ENCODE results near the gene ISLR2.

ISLR2 gene

DNA sequence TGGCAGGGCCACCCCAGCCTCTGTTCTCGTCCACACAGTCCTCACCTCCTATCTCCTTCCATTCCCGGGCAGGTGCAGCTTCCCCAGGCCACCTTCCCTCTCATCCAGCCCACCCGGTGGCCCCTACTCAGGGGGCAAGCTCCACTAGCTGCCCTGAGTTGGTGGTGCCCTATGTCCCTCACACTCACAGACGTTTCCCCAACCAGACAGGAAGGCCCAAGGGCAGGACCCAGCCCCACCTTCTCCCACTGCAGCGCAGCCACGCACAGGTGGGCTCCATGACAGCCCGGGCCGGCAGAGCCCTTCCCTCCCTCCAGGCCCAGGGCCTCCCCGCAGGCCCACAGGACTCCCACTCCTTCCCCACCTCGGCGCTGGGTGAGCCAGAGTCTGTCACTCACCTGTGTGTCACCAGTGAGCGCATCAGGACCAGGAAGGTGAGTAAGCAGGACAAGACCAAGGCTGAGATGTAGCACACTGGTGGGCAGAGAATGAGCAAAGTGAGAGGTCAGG, 54.3 kb downstream of the ISLR2 start:
- H4K20me1 ChIP-seq (ENCODE audit: insufficient read depth, low read length) = no peaks in the 10 kb centered on the region
- no peaks in the 10 kb centered on the region for H3K9me3 ChIP-seq (ENCODE audit: low read length)
- no peaks in the 10 kb centered on the region for H3K4me1 ChIP-seq (ENCODE audit: insufficient read depth, low read length, severe bottlenecking)
- H3K27ac ChIP-seq (ENCODE audit: low read depth, low read length, poor library complexity, severe bottlenecking) = no peak overlapping the region
- no peaks in the 10 kb centered on the region for H3K9me2 ChIP-seq (ENCODE audit: low read depth, low read length)
- no peaks in the 10 kb centered on the region for H3F3A ChIP-seq (ENCODE audit: insufficient read depth, low read length)
- H3K9ac ChIP-seq (ENCODE audit: low read length) = no peak overlapping the region
- H3K4me2 ChIP-seq (ENCODE audit: low read length) = no peak overlapping the region
- no peaks in the 10 kb centered on the region; the same call in 1 of the 2 replicates for H3K27me3 ChIP-seq (ENCODE audit: insufficient read depth, low read length)
- H2AFZ ChIP-seq (ENCODE audit: low read length) = no peak overlapping the region
- no peaks in the 10 kb centered on the region for H3K36me3 ChIP-seq (ENCODE audit: insufficient read depth, low read length)
- no peak overlapping the region for H3K4me3 ChIP-seq (ENCODE audit: low read depth, low read length, poor library complexity, severe bottlenecking)
- H3K79me2 ChIP-seq (ENCODE audit: insufficient read depth, low read length) = no peaks in the 10 kb centered on the region
- no peak for TF ChIP-seq CTCF (IDR thresholded peaks at IDR 0.05; ENCODE audit: low read length)
- TF ChIP-seq EZH2 (IDR thresholded peaks at IDR 0.05; ENCODE audit: borderline replicate concordance, low read length) = no peak

DNA sequence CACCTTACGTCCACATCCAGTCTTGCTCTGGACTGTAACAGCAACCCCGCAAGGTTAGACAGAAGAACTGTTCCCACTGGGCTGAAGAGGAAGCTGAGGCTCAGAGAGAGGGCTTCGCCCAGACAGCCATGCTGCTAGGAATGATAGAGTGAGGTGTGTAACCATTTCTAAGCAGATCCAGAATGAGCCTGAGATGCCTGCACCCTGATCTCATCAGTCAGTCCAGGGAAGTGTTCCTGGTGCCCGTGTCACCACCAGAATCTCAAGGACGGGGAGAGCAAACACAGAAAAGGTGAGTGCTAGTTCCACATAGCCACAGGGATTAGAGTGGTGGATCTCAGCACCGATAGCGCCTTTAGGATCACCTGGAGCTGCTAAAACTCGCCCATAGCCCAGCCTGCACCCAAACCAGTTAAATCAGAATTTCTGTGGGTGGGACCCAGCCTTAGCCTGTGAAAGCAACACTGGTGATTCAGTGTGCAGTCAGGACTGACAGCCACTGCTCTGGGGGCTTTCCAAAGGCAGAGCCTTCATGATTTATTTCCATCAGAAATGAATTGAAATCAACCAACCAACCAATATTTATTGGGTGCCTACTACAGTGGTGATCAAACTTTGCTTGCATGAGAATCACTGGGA, 55.4 kb downstream of the ISLR2 start:
- no peaks in the 10 kb centered on the region for H3F3A ChIP-seq (ENCODE audit: insufficient read depth, low read length)
- no peaks in the 10 kb centered on the region for H3K4me1 ChIP-seq (ENCODE audit: insufficient read depth, low read length, severe bottlenecking)
- no peak overlapping the region for H3K4me2 ChIP-seq (ENCODE audit: low read length)
- H2AFZ ChIP-seq (ENCODE audit: low read length) = no peak overlapping the region
- no peak overlapping the region for H3K9ac ChIP-seq (ENCODE audit: low read length)
- H3K79me2 ChIP-seq (ENCODE audit: insufficient read depth, low read length) = no peaks in the 10 kb centered on the region
- H3K4me3 ChIP-seq (ENCODE audit: low read depth, low read length, poor library complexity, severe bottlenecking) = no peak overlapping the region
- H3K36me3 ChIP-seq (ENCODE audit: insufficient read depth, low read length) = no peaks in the 10 kb centered on the region
- H3K9me3 ChIP-seq (ENCODE audit: low read length) = no peaks in the 10 kb centered on the region
- TF ChIP-seq CTCF (IDR thresholded peaks at IDR 0.05; ENCODE audit: low read length) (no peak), EZH2 (IDR thresholded peaks at IDR 0.05; ENCODE audit: borderline replicate concordance, low read length) (no peak)
- no peaks in the 10 kb centered on the region; the same call in 1 of the 2 replicates for H3K27me3 ChIP-seq (ENCODE audit: insufficient read depth, low read length)
- H3K27ac ChIP-seq (ENCODE audit: low read depth, low read length, poor library complexity, severe bottlenecking) = no peak overlapping the region
- H3K9me2 ChIP-seq (ENCODE audit: low read depth, low read length) = no peaks in the 10 kb centered on the region
- H4K20me1 ChIP-seq (ENCODE audit: insufficient read depth, low read length) = no peaks in the 10 kb centered on the region

Measured in OCI-LY1 (cell line).